NCI-H1436 (cell line): Measurements from ENCODE around the gene POLR3GL.
"Not testable (repeated sequence)": the region's sequence is repeated elsewhere in the genome, so short reads cannot be mapped to it uniquely, and the experiment has no call there.

Source experiments
- DNase-seq: peaks from one replicate; lab custom pipeline; 2025; lab: John Stamatoyannopoulos, UW

Gene POLR3GL

GRCh38 chr1:145964328-145965118, at the start of gene POLR3GL, which contains the start of gene ANKRD34A:
TSS of gene POLR3GL (plus strand) at chr1:145964690. CDS start at chr1:145974866, 10,176 bp downstream.
TSS of gene ANKRD34A (minus strand) at chr1:145964575. CDS start at chr1:145961759, 2,816 bp downstream.
- peak; percentile 83 for DNase-seq

- DNase-seq: no peak
These were observed 47.7 kb upstream of the POLR3GL start for GRCh38 chr1:145916745-145917144.

DNA sequence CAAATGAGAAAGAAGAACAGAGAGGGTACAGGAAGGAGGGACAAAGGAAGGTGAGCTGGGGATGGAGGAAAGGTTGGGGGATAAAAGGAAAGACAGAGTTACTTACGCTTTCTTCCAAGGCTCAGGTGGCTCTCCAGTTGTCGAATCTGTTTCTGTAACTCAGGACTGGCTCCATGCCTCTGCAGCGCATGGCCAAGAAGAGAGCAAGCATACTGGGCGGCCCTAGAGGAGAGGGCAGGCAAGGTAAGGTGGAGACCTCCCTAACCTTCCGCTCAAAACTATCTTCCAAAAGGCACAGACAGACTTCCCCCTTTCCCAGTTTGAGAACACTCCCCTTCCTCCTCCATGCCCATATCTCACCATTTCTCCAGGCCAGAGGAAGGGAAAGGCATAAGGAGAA, 46.9 kb upstream of the POLR3GL start:
- DNase-seq: no peak

DNA sequence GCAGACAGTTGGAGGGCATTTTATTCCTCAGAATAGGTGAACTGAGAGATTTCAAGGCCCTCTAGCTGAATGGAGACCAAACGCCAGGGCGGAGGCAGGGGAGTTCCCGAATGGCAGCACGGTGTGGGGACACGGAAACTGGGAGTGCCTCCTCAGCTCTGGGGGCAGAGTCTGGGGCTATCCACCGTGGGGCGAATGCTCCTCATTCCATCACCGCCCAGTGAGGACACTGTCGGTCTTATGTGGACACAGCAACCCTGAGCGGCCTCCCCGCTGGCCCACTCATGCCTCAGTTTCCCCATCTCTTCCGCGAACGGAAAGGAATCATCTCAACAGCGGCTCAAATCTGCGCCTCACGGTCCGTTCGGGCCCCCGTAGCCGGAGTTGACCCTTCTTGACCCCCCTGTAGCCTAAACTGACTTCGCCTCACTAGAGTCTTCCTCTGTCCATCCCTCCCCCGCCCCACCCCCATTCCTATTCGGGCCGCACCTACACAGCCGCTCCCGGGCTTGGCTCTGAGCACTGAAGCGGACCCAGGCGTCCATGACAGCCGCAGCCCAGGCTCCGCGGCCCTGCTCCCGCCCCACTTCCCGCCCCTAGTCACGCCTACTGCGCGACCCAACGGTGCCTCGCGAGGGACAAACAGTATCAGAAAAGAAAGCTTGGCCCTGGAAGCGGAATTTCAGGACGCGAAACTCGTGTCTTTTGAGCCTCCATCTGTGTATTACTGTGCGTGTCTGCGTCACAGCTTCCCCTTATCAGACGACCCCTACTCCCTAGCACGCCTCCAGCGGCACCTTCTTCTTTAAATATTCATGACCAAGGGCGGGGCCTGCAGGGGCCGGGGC, 46.1 kb upstream of the POLR3GL start, which contains the start of gene PEX11B:
Gene PEX11B, minus strand, starts transcription at position 574 of the 848 bp plus-strand sequence. Its CDS starts 29 bp downstream, at position 545.
- peak; percentile 73 for DNase-seq

DNA sequence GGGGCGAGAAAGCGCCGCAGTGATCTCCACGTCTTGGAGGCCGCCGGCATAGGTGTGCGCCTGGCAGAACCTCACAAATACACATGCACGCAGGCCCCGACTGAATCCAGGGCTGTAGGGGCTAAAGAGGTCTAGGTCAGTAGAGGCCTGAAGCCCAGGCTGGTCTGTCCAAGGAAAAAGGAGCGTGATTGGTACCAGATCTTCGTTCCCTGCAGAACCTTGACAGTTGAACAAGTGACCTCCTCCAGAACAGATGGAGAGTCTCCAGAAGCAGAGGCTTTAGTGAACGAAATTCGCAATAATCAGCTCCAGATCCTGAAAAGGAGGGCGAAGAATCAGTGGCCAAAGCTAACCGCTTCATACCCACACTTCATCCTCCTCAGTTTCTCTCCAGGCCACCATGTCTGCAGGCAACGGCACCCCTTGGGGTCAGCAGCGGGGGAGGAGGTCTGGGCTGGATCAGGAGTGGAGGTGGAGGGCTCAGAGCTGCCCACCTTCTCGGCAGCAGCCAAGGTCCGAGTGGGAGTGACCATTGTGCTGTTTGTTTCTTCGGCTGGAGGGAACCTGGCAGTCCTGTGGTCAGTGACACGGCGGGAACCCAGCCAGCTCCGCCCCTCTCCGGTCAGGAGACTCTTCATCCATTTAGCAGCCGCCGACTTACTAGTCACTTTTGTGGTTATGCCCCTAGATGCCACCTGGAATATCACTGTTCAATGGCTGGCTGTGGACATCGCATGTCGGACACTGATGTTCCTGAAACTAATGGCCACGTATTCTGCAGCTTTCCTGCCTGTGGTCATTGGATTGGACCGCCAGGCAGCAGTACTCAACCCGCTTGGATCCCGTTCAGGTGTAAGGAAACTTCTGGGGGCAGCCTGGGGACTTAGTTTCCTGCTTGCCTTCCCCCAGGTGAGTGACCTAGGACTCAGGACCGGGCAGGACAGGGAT, 45.2 kb upstream of the POLR3GL start:
- DNase-seq: no peak

DNA sequence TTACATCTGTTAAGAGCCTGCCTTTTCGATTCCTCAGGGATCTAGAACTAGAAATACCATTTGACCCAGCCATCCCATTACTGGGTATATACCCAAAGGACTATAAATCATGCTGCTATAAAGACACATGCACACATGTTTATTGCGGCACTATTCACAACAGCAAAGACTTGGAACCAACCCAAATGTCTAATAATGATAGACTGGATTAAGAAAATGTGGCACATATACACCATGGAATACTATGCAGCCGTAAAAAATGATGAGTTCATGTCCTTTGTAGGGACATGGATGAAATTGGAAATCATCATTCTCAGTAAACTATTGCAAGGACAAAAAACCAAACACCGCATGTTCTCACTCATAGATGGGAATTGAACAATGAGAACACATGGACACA, 44.2 kb upstream of the POLR3GL start:
- DNase-seq: not testable (repeated sequence)

- DNase-seq: no peak
These were observed 42.2 kb upstream of the POLR3GL start for GRCh38 chr1:145922266-145922665.

GRCh38 chr1:145926686-145927062, 37.8 kb upstream of the POLR3GL start:
- DNase-seq: no peak

GRCh38 chr1:145927063-145927886, 37.2 kb upstream of the POLR3GL start, which contains the start of gene RBM8A:
TSS of gene RBM8A (minus strand) at chr1:145927484. CDS start at chr1:145927426, 58 bp downstream.
- peak; percentile 97 for DNase-seq

GRCh38 chr1:145927916-145928643, 36.4 kb upstream of the POLR3GL start:
- DNase-seq: no peak

GRCh38 chr1:145932522-145933009, 31.9 kb upstream of the POLR3GL start:
- DNase-seq: not testable (repeated sequence)

GRCh38 chr1:145935708-145936107, 28.8 kb upstream of the POLR3GL start:
- DNase-seq: no peak

DNA sequence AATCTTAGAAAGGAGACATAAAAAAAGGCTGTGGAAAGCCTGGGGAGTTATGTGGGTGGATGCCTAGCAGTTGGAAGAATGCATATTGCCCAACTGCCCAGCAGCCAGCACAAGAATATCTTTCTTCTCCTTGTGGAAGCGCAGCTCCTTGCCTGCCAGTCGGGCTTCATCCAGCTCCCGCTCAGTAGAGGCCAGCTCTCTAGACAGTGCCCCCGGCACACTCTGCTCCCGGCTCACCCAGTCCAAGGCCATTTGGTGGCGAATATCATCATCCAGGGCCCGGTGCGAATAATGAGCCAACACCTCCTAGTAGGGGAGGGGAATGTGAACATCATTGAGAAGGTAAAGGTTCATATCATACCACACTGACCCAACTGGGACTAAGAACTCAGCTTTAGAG, 28.2 kb upstream of the POLR3GL start:
- no peak for DNase-seq

GRCh38 chr1:145937436-145937835, 27.1 kb upstream of the POLR3GL start:
- DNase-seq: no peak

DNA sequence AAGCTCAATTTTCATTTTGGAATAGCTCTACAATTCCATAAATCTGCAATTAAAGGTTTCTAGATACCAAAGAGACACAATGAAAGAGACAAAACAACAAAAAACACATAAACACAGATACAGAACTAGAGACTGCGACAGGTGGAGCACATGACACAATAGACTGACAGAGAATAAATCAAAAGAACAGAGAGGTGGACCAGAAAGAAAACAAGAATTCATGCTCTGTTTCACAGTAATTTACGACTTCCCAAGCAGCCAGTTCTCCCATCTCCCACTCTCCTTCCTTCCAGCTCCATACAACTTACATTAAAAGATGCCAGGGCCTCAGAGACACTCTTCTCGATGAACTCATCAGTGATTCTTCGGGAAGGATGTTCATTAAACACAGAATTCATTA, 22.1 kb upstream of the POLR3GL start:
- no peak for DNase-seq

DNA sequence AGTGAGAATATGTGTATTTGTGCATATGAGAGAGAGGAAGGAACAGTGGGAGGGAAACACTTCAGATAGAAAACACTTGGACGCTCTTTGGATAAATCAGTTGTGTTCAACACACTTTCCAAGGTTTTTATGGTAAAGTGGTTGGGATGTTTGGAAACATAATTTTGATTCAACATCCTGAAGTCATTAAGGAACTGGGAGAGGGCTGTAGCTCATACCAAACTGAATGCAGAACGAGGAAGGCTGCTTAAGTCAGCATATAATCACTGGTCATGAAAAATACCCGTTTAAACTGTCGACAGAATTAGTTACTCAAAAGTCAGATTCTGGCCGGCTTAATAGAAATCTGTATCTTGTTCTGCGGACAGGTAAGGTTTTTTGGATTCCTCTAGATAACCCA, 21.6 kb upstream of the POLR3GL start:
- DNase-seq: no peak

DNA sequence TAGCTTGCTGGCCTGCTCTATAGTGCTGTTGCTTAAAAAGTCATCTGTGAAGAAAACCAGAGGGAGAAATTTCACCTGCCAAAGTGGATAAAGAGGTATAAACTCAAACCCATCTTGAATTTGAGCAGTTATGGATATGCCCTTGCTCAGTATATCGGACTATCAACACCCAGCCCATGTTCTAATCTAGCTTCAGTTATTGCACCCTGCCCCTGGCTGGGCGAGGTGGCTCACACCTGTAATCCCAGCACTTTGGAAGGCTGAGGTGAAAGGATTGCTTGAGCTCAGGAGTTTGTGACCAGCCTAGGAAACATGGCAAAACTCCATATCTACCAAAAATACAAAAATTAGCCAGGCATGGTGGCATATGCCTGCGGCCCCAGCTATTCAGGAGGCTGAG, 20.0 kb upstream of the POLR3GL start:
- no peak for DNase-seq

DNA sequence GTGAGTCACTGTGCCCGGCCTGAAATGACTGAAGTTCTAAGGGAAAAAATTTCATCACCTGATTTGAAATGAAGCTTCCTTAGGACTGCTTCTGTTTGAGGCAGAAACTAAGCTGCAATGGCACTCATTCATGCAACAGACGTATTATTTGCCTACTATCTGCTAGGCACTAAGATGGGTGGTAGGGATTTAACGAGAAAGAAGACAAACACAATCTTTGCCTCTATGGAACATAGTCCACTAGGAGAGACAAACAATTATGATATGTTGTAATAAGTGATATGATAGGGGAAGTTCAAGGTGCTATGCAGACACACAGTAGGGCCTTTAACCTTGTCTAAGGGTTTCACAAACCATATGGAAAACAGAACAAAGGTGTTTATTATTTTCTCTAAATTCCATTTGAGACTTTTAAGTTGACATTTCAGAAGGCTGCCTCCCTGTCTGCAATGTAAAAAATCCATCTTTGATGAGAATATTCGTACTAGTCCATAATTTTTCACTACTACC, 18.0 kb upstream of the POLR3GL start:
- DNase-seq: no peak

- DNase-seq: no peak
These were observed 16.9 kb upstream of the POLR3GL start for GRCh38 chr1:145947551-145947950.

DNA sequence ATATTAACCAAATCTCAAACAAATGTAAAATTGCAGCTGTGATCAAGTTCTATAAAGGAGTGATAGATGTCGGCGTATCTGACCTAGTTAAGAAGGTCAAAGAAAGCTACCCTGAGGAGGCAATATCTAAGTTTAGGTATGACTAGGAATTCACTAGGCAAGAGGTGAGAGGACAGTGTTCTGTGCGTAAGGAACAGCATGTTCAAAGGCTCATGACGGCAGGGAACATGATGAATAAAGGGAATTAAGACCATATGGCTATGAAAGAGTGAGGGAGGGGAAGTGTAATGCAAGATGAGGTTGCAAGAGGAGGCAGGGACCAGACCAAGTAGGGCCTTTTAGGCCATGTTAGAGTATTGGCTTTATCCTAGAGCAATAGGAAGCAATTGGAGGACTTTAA, 15.3 kb upstream of the POLR3GL start:
- no peak for DNase-seq
